ENCODE measurements around the gene SLC12A2.

DNA sequence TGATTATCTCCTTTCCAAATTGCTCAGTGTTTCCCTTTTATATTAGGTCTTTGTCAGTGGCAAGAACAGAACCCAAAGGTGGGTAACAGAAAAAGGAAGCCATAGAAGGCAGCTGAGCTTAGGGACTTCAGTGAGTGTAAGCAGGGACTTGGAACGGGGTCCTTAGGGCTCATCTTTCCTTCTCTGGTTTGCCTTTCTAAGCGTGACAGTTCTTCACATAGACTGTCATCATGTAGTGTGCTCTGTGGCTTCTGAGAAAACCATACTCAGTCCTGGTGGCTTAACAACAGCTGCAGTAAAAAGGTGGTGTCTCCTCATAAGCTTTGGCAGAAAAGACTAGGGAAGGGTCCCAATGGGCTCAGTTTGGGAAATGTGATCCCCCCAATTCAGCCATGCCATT lies 108.8 kb downstream of the SLC12A2 start:
- TF ChIP-seq POLR2AphosphoS5 (IDR thresholded peaks at IDR 0.05) (no peak), CTCF (IDR thresholded peaks at IDR 0.05) (no peak), POLR2A (IDR thresholded peaks at IDR 0.05) (no peak)

Measured in prostate gland (tissue), 2 donors.